Mucosa of stomach (tissue), 1 donor: Measurements from ENCODE around the gene HIP1.

ENCODE experiments used
- H3K27me3 ChIP-seq: one replicate; pipeline ENCODE4 v1.7.0; 2013; ENCODE audit warnings: mild to moderate bottlenecking, low read length; ENCODE audit not compliant: control insufficient read depth, insufficient read depth
- H3K36me3 ChIP-seq: one replicate; pipeline ENCODE4 v1.7.0; 2013; ENCODE audit warnings: low read length; ENCODE audit not compliant: control insufficient read depth, insufficient read depth
- H3K4me1 ChIP-seq: one replicate; pipeline ENCODE4 v1.7.0; 2013; ENCODE audit warnings: mild to moderate bottlenecking, low read length; ENCODE audit not compliant: control insufficient read depth, insufficient read depth
- H3K4me3 ChIP-seq: one replicate; pipeline ENCODE4 v1.7.0; 2013; ENCODE audit warnings: low read length
- H3K9ac ChIP-seq: one replicate; pipeline ENCODE4 v1.7.0; 2013; ENCODE audit warnings: mild to moderate bottlenecking, low read length, moderate library complexity
- H3K9me3 ChIP-seq: one replicate; pipeline ENCODE4 v1.7.0; 2013; ENCODE audit warnings: mild to moderate bottlenecking, low read length, moderate library complexity; ENCODE audit not compliant: control insufficient read depth
- donor health status: Pancreatic carcinoma.

Gene HIP1

DNA sequence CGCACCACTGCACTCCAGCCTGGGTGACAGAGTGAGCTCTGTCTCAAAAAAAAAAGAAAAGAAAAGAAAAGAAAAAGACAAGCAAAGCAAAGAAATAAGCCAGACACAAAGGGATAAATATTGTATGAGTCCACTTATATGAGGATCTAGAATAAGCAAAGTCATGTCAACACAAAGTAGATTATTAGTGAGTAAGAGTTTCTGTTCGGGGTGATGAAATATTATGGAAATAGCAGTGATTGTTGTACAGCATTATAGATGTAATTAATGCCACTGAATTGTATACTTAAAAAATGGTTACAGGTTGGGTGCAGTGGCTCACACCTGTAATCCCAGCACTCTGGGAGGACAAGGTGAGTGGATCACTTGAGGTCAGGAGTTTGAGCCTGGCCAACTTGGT, 83.2 kb downstream of the HIP1 start:
- no peaks in the 10 kb centered on the region for H3K36me3 ChIP-seq

DNA sequence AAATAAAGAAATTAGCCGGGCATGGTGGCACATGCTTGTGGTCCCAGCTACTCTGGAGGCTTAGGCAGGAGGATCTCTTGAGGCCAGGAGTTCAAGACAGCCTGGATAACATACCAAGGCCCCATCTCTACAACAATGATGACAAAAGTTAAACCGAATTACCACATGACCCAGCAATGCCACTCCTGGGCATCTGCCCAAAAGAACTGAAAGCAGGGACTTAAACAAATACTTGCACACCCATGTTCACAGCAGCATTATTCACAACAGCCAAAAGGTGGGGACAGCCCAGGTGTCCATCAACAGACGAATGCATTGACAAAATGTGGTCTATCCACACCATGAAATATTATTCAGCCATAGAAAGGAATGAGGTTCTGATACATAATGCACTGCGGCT, 83.9 kb downstream of the HIP1 start:
- Histone ChIP-seq H3K9ac (no peak overlapping the region), H3K36me3 (no peaks in the 10 kb centered on the region), H3K4me3 (no peak overlapping the region), H3K4me1 (peaks cover 11% of the 10 kb centered on the region), H3K9me3 (no peaks in the 10 kb centered on the region), H3K27me3 (no peaks in the 10 kb centered on the region)

More for the DNA sequence above, 83.2 kb downstream of the HIP1 start:
- Histone ChIP-seq H3K4me3 (no peak overlapping the region), H3K9ac (no peak overlapping the region), H3K9me3 (no peaks in the 10 kb centered on the region), H3K4me1 (peaks cover 7% of the 10 kb centered on the region), H3K27me3 (no peaks in the 10 kb centered on the region)

DNA sequence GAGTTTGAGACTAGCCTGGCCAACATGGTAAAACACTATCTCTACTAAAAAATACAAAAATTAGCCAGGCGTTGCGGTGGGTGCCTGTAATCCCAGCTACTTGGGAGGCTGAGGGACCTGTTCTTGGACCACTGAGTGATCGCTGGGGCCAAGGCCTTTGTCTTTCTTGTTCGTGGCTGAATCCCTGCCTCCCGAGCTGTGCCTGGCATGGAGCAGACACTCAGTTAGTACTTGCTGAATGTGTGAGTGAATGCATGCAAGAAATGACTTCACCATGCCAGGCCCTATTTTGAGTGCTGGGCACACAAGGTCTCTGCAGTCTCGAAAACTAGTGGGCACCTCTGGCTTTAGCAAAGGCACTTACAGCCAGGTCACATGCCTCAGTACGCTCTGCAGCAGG, 85.1 kb downstream of the HIP1 start:
- no peaks in the 10 kb centered on the region for H3K27me3 ChIP-seq
- no peaks in the 10 kb centered on the region for H3K36me3 ChIP-seq
- peaks cover 13% of the 10 kb centered on the region for H3K4me1 ChIP-seq
- H3K9me3 ChIP-seq, result no peaks in the 10 kb centered on the region
- no peak overlapping the region for H3K4me3 ChIP-seq
- H3K9ac ChIP-seq, result no peak overlapping the region

DNA sequence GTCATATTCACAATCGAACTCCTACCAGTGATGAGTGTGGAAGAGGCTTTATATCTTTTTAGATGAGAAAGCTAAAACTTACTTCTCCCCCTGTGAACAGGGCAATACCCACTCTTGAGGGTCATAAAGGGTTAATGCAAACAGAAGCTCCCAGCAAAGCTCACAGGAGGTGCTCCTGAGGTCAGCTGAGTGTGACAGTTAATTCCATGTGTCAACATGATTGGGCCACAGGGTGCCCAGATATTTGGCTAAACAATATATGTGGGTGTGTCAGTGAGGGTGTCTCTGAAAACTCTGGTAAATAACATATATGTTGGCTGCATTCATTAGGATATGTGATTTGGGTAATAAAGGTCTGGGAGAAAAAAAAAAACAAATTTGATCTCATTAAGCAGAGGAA, 86.0 kb downstream of the HIP1 start:
- H3K9me3 ChIP-seq, result no peaks in the 10 kb centered on the region
- peaks cover 13% of the 10 kb centered on the region for H3K4me1 ChIP-seq
- H3K9ac ChIP-seq, result no peak overlapping the region
- no peak overlapping the region for H3K4me3 ChIP-seq
- no peaks in the 10 kb centered on the region for H3K36me3 ChIP-seq
- H3K27me3 ChIP-seq, result no peaks in the 10 kb centered on the region

- Histone ChIP-seq H3K27me3 (no peaks in the 10 kb centered on the region), H3K9me3 (no peaks in the 10 kb centered on the region), H3K9ac (no peak overlapping the region), H3K4me3 (no peak overlapping the region), H3K4me1 (peaks cover 13% of the 10 kb centered on the region), H3K36me3 (no peaks in the 10 kb centered on the region)
These were observed 88.1 kb downstream of the HIP1 start for GRCh38 chr7:75650681-75651080.

DNA sequence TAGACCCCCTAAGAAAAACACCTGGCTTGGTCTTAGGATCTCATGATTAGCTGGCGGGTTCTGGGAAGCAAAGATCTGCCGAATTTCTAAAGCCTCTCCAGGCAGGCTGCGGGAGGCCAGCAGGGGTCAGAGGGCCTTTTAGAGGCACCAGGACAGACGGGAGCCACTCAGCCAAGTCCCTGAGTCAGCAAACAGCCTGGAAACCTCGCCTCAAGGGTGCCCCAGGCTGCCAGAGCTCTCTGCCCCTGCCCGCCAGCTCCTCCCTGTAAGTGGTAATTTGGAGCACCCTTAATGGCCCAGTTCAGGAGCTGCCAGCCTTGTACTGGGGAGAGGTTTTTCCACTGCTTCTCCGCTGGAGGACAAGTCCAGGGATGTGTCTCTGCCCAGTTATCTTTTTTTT, 88.7 kb downstream of the HIP1 start:
- no peaks in the 10 kb centered on the region for H3K9me3 ChIP-seq
- no peaks in the 10 kb centered on the region for H3K27me3 ChIP-seq
- H3K4me3 ChIP-seq, result no peak overlapping the region
- H3K4me1 ChIP-seq, result peaks cover 13% of the 10 kb centered on the region
- no peaks in the 10 kb centered on the region for H3K36me3 ChIP-seq
- H3K9ac ChIP-seq, result no peak overlapping the region

GRCh38 chr7:75649462-75649861, 89.3 kb downstream of the HIP1 start:
- no peaks in the 10 kb centered on the region for H3K9me3 ChIP-seq
- H3K27me3 ChIP-seq, result no peaks in the 10 kb centered on the region
- H3K36me3 ChIP-seq, result no peaks in the 10 kb centered on the region
- no peak overlapping the region for H3K9ac ChIP-seq
- no peak overlapping the region for H3K4me3 ChIP-seq
- H3K4me1 ChIP-seq, result peaks cover 9% of the 10 kb centered on the region

GRCh38 chr7:75647709-75648438, 90.9 kb downstream of the HIP1 start:
- Histone ChIP-seq H3K4me1 (peaks cover 9% of the 10 kb centered on the region), H3K4me3 (no peak overlapping the region), H3K36me3 (no peaks in the 10 kb centered on the region), H3K27me3 (no peaks in the 10 kb centered on the region), H3K9ac (no peak overlapping the region), H3K9me3 (peaks cover 4% of the 10 kb centered on the region)

DNA sequence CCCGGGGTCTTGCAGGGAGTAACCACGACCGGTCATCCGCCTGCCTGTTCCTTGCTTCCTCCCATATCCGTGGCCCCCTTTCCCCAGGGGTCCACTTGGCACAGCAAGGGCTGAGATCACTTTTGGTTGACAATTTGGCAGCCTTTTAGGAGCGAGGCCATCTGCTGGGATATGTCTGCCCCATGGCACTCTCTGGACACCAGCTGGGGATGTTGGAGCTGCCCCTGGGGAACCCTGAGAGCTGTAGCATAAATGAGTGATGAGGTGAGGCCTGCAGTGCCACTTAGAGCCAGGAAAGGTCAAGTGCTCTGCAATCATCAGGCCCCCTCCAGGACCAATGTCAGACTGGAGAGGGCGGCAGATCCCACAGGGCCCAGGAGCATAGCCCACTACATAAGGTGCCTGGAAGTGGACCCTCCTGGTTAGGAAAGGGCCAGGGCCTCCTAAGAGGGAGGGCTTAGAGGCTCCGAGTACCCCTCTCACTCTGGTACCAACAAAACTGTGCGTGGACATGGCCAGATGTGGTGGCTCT, 92.1 kb downstream of the HIP1 start:
- H3K4me3 ChIP-seq, result no peak overlapping the region
- H3K9ac ChIP-seq, result no peak overlapping the region
- peaks cover 6% of the 10 kb centered on the region for H3K9me3 ChIP-seq
- peaks cover 9% of the 10 kb centered on the region for H3K4me1 ChIP-seq
- H3K27me3 ChIP-seq, result no peaks in the 10 kb centered on the region
- H3K36me3 ChIP-seq, result no peaks in the 10 kb centered on the region

DNA sequence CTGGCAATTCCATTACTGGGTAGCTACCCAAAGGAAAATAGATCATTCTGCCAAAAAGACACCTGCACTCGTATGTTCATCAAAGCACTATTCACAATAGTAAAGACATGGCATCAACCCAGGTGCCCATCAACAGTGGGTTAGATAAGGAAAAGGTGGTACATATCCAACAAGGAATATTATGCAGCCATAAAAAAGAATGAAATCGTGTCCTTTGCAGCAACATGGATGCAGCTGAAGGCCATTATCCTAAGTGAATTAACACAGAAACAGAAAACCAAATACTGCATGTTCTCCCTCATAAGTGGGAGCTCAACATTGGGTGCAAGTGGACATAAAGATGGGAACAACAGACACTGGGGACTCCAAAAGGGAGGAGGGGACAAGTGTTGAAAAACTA, 93.2 kb downstream of the HIP1 start:
- H3K36me3 ChIP-seq, result no peaks in the 10 kb centered on the region

DNA sequence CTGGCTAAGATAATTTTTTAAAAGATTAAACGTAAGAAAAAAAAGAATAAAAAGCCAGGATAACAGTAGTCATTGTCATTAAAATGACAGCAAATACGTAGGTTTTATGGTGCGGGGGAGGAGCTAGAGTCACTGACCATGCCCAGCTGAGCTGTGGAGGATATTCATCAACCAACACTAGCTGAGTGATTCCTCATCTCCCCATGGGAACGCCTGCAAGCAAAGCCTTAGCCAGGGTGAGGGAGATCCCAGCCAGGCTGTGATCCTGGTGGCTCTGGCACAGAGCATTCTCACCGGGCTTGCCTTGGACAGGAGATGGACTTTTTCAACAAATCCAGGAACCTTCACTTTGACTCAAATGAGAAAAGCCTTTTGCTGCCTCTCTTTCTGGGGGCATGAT, 94.2 kb downstream of the HIP1 start:
- Histone ChIP-seq H3K9me3 (peaks cover 6% of the 10 kb centered on the region), H3K4me1 (peaks cover 6% of the 10 kb centered on the region), H3K36me3 (no peaks in the 10 kb centered on the region), H3K9ac (no peak overlapping the region), H3K27me3 (no peaks in the 10 kb centered on the region), H3K4me3 (no peak overlapping the region)

More for the DNA sequence above, 93.2 kb downstream of the HIP1 start:
- Histone ChIP-seq H3K4me3 (no peak overlapping the region), H3K27me3 (no peaks in the 10 kb centered on the region), H3K9ac (no peak overlapping the region), H3K9me3 (peaks cover 6% of the 10 kb centered on the region), H3K4me1 (peaks cover 6% of the 10 kb centered on the region)

DNA sequence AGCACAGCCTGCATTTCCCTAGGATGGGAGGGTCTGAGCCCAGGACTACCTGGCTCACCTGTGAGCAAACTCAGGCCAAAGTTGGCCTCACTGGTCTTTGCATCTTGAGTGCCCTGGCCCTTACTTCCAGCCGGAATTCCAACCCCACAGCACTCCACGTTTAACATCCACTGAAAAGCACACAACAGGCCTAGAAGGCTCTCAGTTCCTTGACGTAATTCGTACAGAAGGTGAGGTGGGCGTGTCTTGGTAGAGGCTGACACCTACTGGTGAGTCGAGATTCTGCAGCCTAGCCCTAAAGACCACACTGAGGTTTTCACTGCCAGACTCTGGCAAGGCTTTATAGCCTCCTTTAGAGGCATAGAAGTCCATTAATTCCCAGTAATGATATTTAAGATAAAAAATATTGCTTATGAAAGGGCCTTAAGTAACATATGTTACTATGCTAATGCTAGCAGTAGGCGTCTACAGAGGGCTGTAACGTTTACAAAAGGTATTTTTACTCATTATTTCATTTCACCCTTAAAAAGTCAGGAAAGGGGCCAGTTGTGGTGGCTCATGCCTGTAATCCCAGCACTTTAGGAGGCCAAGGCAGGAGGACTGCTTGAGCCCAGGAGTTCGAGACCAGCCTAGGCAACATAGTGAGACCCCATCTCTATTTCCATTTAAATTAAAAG, 95.8 kb downstream of the HIP1 start:
- Histone ChIP-seq H3K36me3 (no peaks in the 10 kb centered on the region), H3K9ac (no peak overlapping the region), H3K4me3 (no peak overlapping the region), H3K4me1 (peaks cover 16% of the 10 kb centered on the region), H3K9me3 (peaks cover 6% of the 10 kb centered on the region), H3K27me3 (peaks cover 4% of the 10 kb centered on the region)
